ENCODE results near the gene HSPB6. TPM values are rescaled to one million over a fixed set of nuclear protein-coding genes. Genes with fewer than 3 reads are reported as not detected.
A peak's percentile ranks its signal among the peaks of the same experiment; 100 is the strongest.
"Not testable (repeated sequence)": the region's sequence is repeated elsewhere in the genome, so short reads cannot be mapped to it uniquely, and the experiment has no call there.

The HSPB6 gene
- total and polyA plus RNA-seq, 5 donors: 107 to 209 (median 150) TPM

DNA sequence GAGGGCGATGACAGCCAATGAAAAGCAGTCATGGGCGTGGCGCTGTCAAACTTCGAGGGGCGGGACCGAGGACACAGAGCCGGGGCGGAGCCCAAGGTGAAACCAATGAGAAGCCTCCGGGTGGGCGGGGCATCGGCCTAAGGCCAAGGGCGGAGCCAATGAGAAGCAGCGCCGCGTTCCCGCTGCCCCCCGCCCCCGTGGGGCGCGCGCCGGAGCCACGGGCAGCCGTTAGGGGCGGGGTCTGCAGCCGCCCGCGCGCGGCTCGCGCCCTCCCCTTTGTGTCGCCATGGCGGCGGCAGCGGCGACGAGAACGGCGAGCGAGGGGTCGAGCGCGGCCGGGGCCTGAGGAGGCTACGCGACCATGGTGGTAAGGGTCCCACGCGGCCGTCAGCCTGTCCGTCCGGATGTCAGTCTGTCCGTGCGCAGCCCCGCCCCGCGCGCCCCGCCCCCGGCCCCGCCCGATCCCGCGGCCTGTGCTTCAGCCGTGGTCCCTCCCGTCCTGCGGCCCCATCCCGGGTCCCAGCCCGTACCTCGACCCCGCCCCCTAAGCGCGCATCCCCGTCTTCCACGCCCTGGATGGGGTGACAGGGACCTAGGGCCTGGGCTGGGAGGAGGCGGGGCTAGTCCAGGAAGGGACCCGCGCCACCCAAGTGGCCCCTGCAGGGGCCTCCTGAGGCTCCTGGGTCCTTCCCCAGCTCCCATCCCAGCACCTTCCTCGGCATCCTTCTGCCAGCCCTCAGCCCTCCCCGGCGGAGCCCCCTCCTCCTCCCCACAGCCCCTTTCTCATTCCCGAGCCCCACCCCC is 18.7 kb upstream of the HSPB6 start, which contains the start of gene ARHGAP33:
Gene ARHGAP33, plus strand, starts transcription at position 267 of the 804 bp plus-strand sequence. Its CDS starts 95 bp downstream, at position 362.
- ATAC-seq (peak; percentile 98 to 99), DNase-seq (peak; percentile 99 to 100 (median 100))
- Histone ChIP-seq H3K4me1 (ENCODE audit: control insufficient read depth, insufficient read depth, low read length) (peaks cover 4% of the 10 kb centered on the region), H3K4me3 (ENCODE audit: low read length) (peak within 1 kb of the TSS; percentile 97), H3K27ac (ENCODE audit: low read length) (no peak within 1 kb of the TSS), H3K27me3 (ENCODE audit: control insufficient read depth, insufficient read depth) (no peaks in the 10 kb centered on the region), H3K9me3 (ENCODE audit: control insufficient read depth, low read length) (no peaks in the 10 kb centered on the region)
- intact Hi-C loops (cut with DNase I): no loop called here
- 1% methylated on average over 82 of the region's 82 CpGs for WGBS

DNA sequence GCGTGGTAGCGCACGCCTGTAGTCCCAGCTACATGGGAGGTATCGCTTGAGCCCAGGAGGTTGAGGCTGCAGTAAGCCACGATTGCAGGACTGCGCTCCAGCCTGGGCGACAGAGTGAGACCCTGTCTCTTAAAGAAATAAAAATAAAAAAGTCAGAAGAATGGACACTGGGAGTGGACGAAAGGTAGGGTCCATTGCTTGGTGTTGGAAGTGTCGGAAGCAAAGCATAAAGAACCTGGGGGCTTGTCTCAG is 18.1 kb upstream of the HSPB6 start:
- WGBS: 13% methylated on average over 9 of the region's 9 CpGs
- Histone ChIP-seq H3K4me1 (ENCODE audit: control insufficient read depth, insufficient read depth, low read length) (peaks cover 4% of the 10 kb centered on the region), H3K4me3 (ENCODE audit: low read length) (peak overlapping the region; percentile 97), H3K27ac (ENCODE audit: low read length) (no peak overlapping the region), H3K9me3 (ENCODE audit: control insufficient read depth, low read length) (no peaks in the 10 kb centered on the region), H3K27me3 (ENCODE audit: control insufficient read depth, insufficient read depth) (no peaks in the 10 kb centered on the region)
- intact Hi-C loops (cut with DNase I): no loop called here
- ATAC-seq (peak in 1 of 2 donors; percentile 10), DNase-seq (no peak)

DNA sequence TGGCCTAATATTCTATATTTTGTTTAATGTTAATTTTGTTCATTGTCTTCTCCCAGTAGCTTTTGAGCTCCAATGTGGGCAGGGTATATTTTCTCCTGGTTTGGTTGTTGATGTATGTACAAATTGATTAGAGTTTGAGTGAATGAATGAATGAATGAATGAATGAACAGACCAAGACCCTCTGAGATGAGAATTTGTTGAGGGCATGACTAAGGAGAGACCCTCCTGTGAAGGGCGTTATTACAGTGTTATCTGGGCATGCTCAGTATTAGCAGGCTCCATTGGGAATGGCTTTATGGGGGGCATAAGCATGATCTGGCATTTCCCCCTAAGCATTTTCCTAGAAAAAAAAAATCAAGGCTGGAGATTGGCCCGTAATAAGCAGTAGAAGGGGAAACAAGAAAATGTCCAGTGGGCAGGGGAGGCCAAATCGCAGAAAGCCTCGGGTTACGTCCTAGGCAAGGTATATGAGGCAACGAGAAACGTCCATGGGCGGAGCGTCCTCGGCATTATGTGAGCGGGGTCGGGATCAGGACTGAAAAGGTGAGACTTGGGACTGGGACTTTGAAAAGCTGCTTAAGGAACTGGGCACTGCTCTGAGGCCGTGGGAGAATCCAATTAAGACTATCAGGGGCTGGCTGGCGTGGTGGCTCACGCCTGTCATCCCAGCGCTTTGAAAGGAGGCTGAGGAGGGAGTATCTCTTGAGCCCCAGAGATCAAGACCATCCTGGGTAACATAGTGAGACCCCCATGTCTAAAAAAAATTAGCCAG is 17.6 kb upstream of the HSPB6 start:
- whole genome bisulfite sequencing: 36% methylated on average over 16 of the region's 16 CpGs
- intact Hi-C loops (cut with DNase I): no loop called here
- peak overlapping the region; percentile 97 for H3K4me3 ChIP-seq (ENCODE audit: low read length)

GRCh38 chr19:35773020-35773806 is 16.4 kb upstream of the HSPB6 start:
- H3K9me3 ChIP-seq (ENCODE audit: control insufficient read depth, low read length): no peaks in the 10 kb centered on the region
- H3K4me3 ChIP-seq (ENCODE audit: low read length): no peak overlapping the region
- intact Hi-C loops (cut with DNase I): no loop called here
- H3K27me3 ChIP-seq (ENCODE audit: control insufficient read depth, insufficient read depth): no peaks in the 10 kb centered on the region
- no peak overlapping the region for H3K27ac ChIP-seq (ENCODE audit: low read length)
- DNase-seq (no peak), ATAC-seq (no peak)
- 36% methylated on average over 9 of the region's 9 CpGs for WGBS
- H3K4me1 ChIP-seq (ENCODE audit: control insufficient read depth, insufficient read depth, low read length): peaks cover 4% of the 10 kb centered on the region

More for the DNA sequence above, 17.6 kb upstream of the HSPB6 start:
- DNase-seq (peak in 1 of 3 donors; percentile 51), ATAC-seq (no peak)
- H3K4me1 ChIP-seq (ENCODE audit: control insufficient read depth, insufficient read depth, low read length): peaks cover 4% of the 10 kb centered on the region
- no peaks in the 10 kb centered on the region for H3K27me3 ChIP-seq (ENCODE audit: control insufficient read depth, insufficient read depth)
- H3K27ac ChIP-seq (ENCODE audit: low read length): no peak overlapping the region
- no peaks in the 10 kb centered on the region for H3K9me3 ChIP-seq (ENCODE audit: control insufficient read depth, low read length)

- 94% methylated on average over 5 of the region's 5 CpGs for WGBS
- H3K4me3 ChIP-seq (ENCODE audit: low read length); H3K4me1 ChIP-seq (ENCODE audit: control insufficient read depth, insufficient read depth, low read length); DNase-seq; H3K9me3 ChIP-seq (ENCODE audit: control insufficient read depth, low read length); H3K27me3 ChIP-seq (ENCODE audit: control insufficient read depth, insufficient read depth); H3K27ac ChIP-seq (ENCODE audit: low read length); ATAC-seq; intact Hi-C loops (cut with DNase I): not testable (repeated sequence)
Observed at GRCh38 chr19:35772362-35772761, 15.5 kb upstream of the HSPB6 start.

DNA sequence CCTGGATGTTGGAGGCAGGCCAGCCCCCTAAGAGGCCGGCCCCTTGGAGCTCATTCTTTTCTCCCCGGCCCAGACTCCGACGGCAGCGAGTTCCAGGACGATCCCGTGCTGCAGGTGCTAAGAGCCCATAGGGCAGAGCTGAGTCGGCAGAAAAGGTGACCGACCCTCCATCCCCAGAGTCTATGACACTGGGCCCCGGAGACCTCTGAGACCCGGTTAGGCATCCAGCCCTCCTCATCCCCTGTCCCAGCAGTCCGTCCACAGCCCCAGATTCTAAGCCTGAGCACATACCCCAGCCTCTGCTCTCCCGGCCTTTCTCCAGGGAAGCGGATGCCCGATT is 11.2 kb upstream of the HSPB6 start:
- ATAC-seq (no peak), DNase-seq (no peak)

GRCh38 chr19:35767288-35768081 is 10.7 kb upstream of the HSPB6 start:
- WGBS: 66% methylated on average over 34 of the region's 34 CpGs
- DNase-seq: peak in 1 of 3 donors; percentile 60
- no peaks in the 10 kb centered on the region for H3K9me3 ChIP-seq (ENCODE audit: control insufficient read depth, low read length)
- H3K4me1 ChIP-seq (ENCODE audit: control insufficient read depth, insufficient read depth, low read length): no peaks in the 10 kb centered on the region
- H3K27ac ChIP-seq (ENCODE audit: low read length): no peak overlapping the region
- no peak overlapping the region for H3K4me3 ChIP-seq (ENCODE audit: low read length)
- ATAC-seq: peak; percentile 31 to 42
- no peaks in the 10 kb centered on the region for H3K27me3 ChIP-seq (ENCODE audit: control insufficient read depth, insufficient read depth)
- intact Hi-C loops (cut with DNase I): no loop called here

More for the DNA sequence above, 11.2 kb upstream of the HSPB6 start:
- 64% methylated on average over 15 of the region's 15 CpGs for WGBS
- intact Hi-C loops (cut with DNase I): no loop called here
- H3K27ac ChIP-seq (ENCODE audit: low read length): no peak overlapping the region
- H3K4me3 ChIP-seq (ENCODE audit: low read length): no peak overlapping the region
- no peaks in the 10 kb centered on the region for H3K9me3 ChIP-seq (ENCODE audit: control insufficient read depth, low read length)
- H3K4me1 ChIP-seq (ENCODE audit: control insufficient read depth, insufficient read depth, low read length): no peaks in the 10 kb centered on the region
- no peaks in the 10 kb centered on the region for H3K27me3 ChIP-seq (ENCODE audit: control insufficient read depth, insufficient read depth)

DNA sequence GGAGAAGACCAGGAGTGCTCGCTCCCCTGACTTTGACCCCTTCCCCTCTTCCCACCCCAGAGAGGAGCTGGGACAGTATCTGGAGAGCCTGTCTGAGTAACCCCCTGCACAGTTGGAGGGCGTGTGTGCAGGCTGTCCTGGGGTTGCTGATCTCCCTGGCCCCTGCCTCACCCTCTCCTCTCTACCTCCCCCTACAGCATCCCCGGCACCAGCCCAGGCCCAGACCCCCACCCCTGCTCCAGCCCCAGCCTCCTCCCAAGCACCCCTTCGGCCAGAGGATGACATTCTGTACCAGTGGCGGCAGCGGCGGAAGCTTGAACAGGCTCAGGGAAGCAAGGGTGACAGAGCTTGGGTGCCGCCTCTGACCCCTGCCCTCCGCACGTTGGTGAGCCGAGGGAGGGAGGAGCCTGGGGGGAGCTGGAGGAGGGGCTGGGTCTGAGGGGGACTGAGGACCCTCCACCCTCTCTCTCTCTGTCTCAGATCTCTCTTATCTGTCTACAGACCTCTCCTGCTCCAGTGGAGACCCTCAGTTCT is 9.8 kb upstream of the HSPB6 start:
- DNase-seq (peak in 1 of 3 donors; percentile 42), ATAC-seq (peak in 1 of 2 donors; percentile 10)
- Histone ChIP-seq H3K9me3 (ENCODE audit: control insufficient read depth, low read length) (no peaks in the 10 kb centered on the region), H3K27ac (ENCODE audit: low read length) (no peak overlapping the region), H3K27me3 (ENCODE audit: control insufficient read depth, insufficient read depth) (no peaks in the 10 kb centered on the region), H3K4me3 (ENCODE audit: low read length) (no peak overlapping the region), H3K4me1 (ENCODE audit: control insufficient read depth, insufficient read depth, low read length) (no peaks in the 10 kb centered on the region)
- intact Hi-C loops (cut with DNase I): no loop called here
- WGBS: 83% methylated on average over 11 of the region's 11 CpGs

- DNase-seq: peak in 1 of 3 donors; percentile 27
- intact Hi-C loops (cut with DNase I): no loop called here
- no peaks in the 10 kb centered on the region for H3K4me1 ChIP-seq (ENCODE audit: control insufficient read depth, insufficient read depth, low read length)
- H3K27me3 ChIP-seq (ENCODE audit: control insufficient read depth, insufficient read depth): no peaks in the 10 kb centered on the region
- no peak for ATAC-seq
- H3K9me3 ChIP-seq (ENCODE audit: control insufficient read depth, low read length): no peaks in the 10 kb centered on the region
- H3K4me3 ChIP-seq (ENCODE audit: low read length): no peak overlapping the region
- 93% methylated on average over 17 of the region's 17 CpGs for WGBS
- no peak overlapping the region for H3K27ac ChIP-seq (ENCODE audit: low read length)
Observed at GRCh38 chr19:35764432-35765315, 7.8 kb upstream of the HSPB6 start.
